GM12878 (cell line): ENCODE results near the gene OR1J4. TPM values are rescaled to one million over a fixed set of nuclear protein-coding genes. Genes with fewer than 3 reads are reported as not detected.
"Not testable (repeated sequence)": the region's sequence is repeated elsewhere in the genome, so short reads cannot be mapped to it uniquely, and the experiment has no call there.

Experiments used
- ATAC-seq: fragments of 200-7000 bp; cut with Tn5 transposase; 3 replicates; pipeline ENCODE4 v1.9.1; 2020; ENCODE audit warnings: mild to moderate bottlenecking, moderate library complexity
- BruUV-seq: library from RNA; stranded (reverse); fragments of 400-500 nt; replicated peaks from 2 replicates; lab custom pipeline; 2021; lab: Mats Ljungman, UMichigan
- CTCF ChIA-PET: fragments of 300-600 bp; sonication (Branson Sonifier 250); formaldehyde crosslinking; extraction: SDS; loops from one replicate; lab custom pipeline; 2021; ENCODE audit warnings: inconsistent platforms; lab: Yijun Ruan, JAX
- POLR2A ChIA-PET: fragments of 350-600 bp; formaldehyde crosslinking; extraction: SDS; loops from one replicate; lab custom pipeline; 2021; ENCODE audit warnings: inconsistent platforms; lab: Charles Lee
- RAD21 ChIA-PET: fragments of 300-600 bp; sonication (Branson Sonifier 250); formaldehyde crosslinking; loops from one replicate; lab custom pipeline; 2023; ENCODE audit warnings: antibody characterized with exemption; ENCODE audit not compliant: unreplicated experiment; lab: Charles Lee
- SMC1A ChIA-PET: fragments of 300-600 bp; sonication (Branson Sonifier 250); formaldehyde crosslinking; loops from one replicate; lab custom pipeline; 2023; ENCODE audit not compliant: unreplicated experiment, uncharacterized antibody; lab: Charles Lee
- DNase-seq: peaks from one replicate; pipeline ENCODE4 v3.0.0-alpha.2; 2011; ENCODE audit warnings: low read depth, low spot score
- FAIRE-seq: peaks from 3 replicates; lab custom pipeline; 2011; peaks lifted over from hg19 to GRCh38; lab: Jason Lieb, UNC
- H2AFZ ChIP-seq: 2 replicates; pipeline ENCODE4 v1.6.0; 2011; ENCODE audit warnings: low read depth, low read length, control low read depth; ENCODE audit not compliant: control insufficient read depth
- H3K27ac ChIP-seq: 2 replicates; pipeline ENCODE4 v1.5.1; 2011; ENCODE audit warnings: control low read depth; ENCODE audit not compliant: control insufficient read depth, insufficient read depth
- H3K27me3 ChIP-seq, 2 experiments: replicated peaks in 1 of 2; 2 replicates each; pipeline versions ENCODE4 v1.6.0 to v1.6.1; 2011; ENCODE audit warnings: low read length in 1 of 2; ENCODE audit not compliant: control insufficient read depth in 2 of 2, insufficient read depth in 2 of 2
- H3K36me3 ChIP-seq, 2 experiments: 2 replicates each; pipeline ENCODE4 v1.5.1; 2011; ENCODE audit warnings: low read length in 1 of 2; ENCODE audit not compliant: control insufficient read depth in 2 of 2, insufficient read depth in 2 of 2
- H3K4me1 ChIP-seq: 2 replicates; pipeline ENCODE4 v1.6.1; 2011; ENCODE audit warnings: mild to moderate bottlenecking, low read length, moderate library complexity, mixed read lengths; ENCODE audit not compliant: control insufficient read depth, insufficient read depth
- H3K4me2 ChIP-seq: 2 replicates; pipeline ENCODE4 v1.6.0; 2011; ENCODE audit warnings: control low read depth; ENCODE audit not compliant: control insufficient read depth, insufficient read depth
- H3K4me3 ChIP-seq: fragments of 200-600 bp; sonication (generic); 2 replicates; pipeline ENCODE4 v1.5.1; 2016
- H3K79me2 ChIP-seq: 2 replicates; pipeline ENCODE4 v1.6.0; 2011; ENCODE audit warnings: low read length; ENCODE audit not compliant: control insufficient read depth, insufficient read depth
- H3K9ac ChIP-seq: 2 replicates; pipeline ENCODE4 v1.8.0; 2011; ENCODE audit warnings: low read length, control low read depth, mixed read lengths; ENCODE audit not compliant: control insufficient read depth, insufficient read depth
- H3K9me3 ChIP-seq: replicated peaks from 3 replicates; pipeline ENCODE4 v1.5.1; 2011; ENCODE audit warnings: mild to moderate bottlenecking, low read length; ENCODE audit not compliant: control insufficient read depth, insufficient read depth
- H4K20me1 ChIP-seq: 2 replicates; pipeline ENCODE4 v1.6.0; 2011; ENCODE audit not compliant: control insufficient read depth, insufficient read depth
- ATF7 ChIP-seq: fragments of 450-650 bp; IDR thresholded peaks from 2 replicates; pipeline ENCODE4 v1.6.1; 2016; ENCODE audit warnings: low read depth, mild to moderate bottlenecking
- ZZZ3 ChIP-seq: IDR thresholded peaks from 2 replicates; pipeline ENCODE4 v1.6.1; 2011; ENCODE audit warnings: low read depth; ENCODE audit not compliant: control insufficient read depth, insufficient read length
- WGBS: methylation state at CpG from one replicate; pipeline ENCODE4 v1.1.6; 2016; ENCODE audit warnings: low lambda C conversion rate; ENCODE audit not compliant: insufficient replicate concordance, insufficient coverage; ENCODE audit errors: missing lambda C conversion rate; 5-methylcytosine and 5-hydroxymethylcytosine counted together
- in situ Hi-C: fragments of 300-500 bp; cut with MboI; formaldehyde crosslinking; loops from 9 replicates; pipeline ENCODE4 v1.14.3; 2018; ENCODE audit warnings: mixed read lengths
- intact Hi-C: fragments of 100-400 bp; cut with micrococcal nuclease; formaldehyde crosslinking; loops from one replicate; pipeline ENCODE4 v1.14.2; 2022; ENCODE audit not compliant: unreplicated experiment
- polyA plus RNA-seq, 11 experiments: library from polyadenylated mRNA; depleted of rRNA in 4 of 11; unstranded in 6 of 11; stranded (reverse) in 5 of 11; fragments of >200 nt; fragmentation: Nextera tagmentation in 4 of 11; fragmentation: Illumina TruSeq in 1 of 11; extraction: Ambion mirVana in 4 of 11; extraction: Trizol in 1 of 11; gene quantifications; 1 replicate in 1 of 11; 2 replicates in 10 of 11; pipeline versions ENCODE4 v1.2.1 to v1.2.3, GENCODE V29; 2011 to 2016; ENCODE audit warnings: inconsistent platforms in 2 of 11, missing spikeins in 2 of 11, low read depth in 1 of 11
- total RNA-seq, 4 experiments: library from RNA; depleted of rRNA in 3 of 4; stranded (reverse); fragments of >200 nt in 3 of 4; fragmentation: Illumina TruSeq in 1 of 4; extraction: Trizol in 1 of 4; gene quantifications; 2 replicates each; pipeline versions ENCODE4 v1.2.1 to v1.2.3, GENCODE V29; 2013 to 2021

Gene OR1J4
- total and polyA plus RNA-seq, 10 of the 15 experiments (the other 5 are each of a cell fraction or from before 2014, with no cell fraction given): 0.12 TPM; not detected in 9

DNA sequence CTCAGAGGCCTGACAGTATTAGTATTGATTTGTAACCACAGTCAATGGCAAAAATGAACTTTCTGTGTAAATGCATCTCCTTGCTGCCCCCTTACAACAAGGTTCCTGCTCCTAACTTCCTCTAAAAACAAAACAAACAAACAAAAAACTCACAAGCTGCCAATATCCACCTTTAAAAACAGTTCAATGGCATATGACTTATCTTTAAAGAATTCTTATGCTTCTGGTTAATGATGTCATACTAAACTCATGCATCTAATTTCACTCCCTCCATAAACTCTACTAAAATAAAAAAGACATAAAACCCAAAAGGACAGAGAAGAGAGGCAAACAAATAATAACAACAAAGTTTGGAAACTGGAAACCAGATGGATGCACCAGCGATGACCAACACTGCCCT, 17.2 kb downstream of the OR1J4 start:
- 0% methylated on average over 1 of the region's 1 CpG for WGBS
- RAD21 ChIA-PET: no interaction called here
- FAIRE-seq (no peak), ATAC-seq (no peak), DNase-seq (no peak)
- in situ Hi-C loops: no loop called here
- Histone ChIP-seq H3K4me1 (no peaks in the 10 kb centered on the region), H4K20me1 (no peaks in the 10 kb centered on the region), H3K79me2 (no peaks in the 10 kb centered on the region), H3K4me2 (no peak overlapping the region), H3K36me3 (no peaks in the 10 kb centered on the region), H3K27ac (no peak overlapping the region), H3K4me3 (no peak overlapping the region), H3K9ac (no peak overlapping the region), H3K27me3 (no peaks in the 10 kb centered on the region), H2AFZ (no peak overlapping the region), H3K9me3 (no peaks in the 10 kb centered on the region)
- no TSS peak for BruUV-seq
- POLR2A ChIA-PET: no interaction called here
- intact Hi-C loops: no loop called here
- TF ChIP-seq ATF7 (peak; percentile 25; the same call in 1 of the 2 replicates), ZZZ3 (no peak)
- SMC1A ChIA-PET: no interaction called here
- CTCF ChIA-PET: no interaction called here

DNA sequence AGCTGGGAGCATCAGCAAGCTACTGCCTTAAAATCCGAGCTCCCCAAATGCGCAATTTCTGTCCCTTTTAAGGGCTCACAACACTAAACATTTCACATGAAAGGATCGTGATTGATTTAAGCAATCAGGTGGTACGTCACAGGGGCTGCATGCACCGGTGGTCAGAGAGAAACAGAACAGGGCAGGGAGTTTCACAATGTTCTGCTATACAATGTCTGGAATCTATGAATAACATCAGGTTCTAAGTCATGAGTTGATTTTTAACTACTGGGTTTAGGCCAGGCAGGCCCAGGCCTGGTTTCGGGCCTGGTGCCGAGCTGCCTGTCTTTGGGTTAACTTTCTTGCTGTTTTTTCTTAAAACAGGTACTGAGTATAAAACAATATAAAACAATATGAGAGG, 18.1 kb downstream of the OR1J4 start:
- SMC1A ChIA-PET, H3K27ac ChIP-seq, H3K79me2 ChIP-seq, H3K9ac ChIP-seq, in situ Hi-C loops, POLR2A ChIA-PET, DNase-seq, H3K36me3 ChIP-seq, CTCF ChIA-PET, H3K4me1 ChIP-seq, BruUV-seq, H4K20me1 ChIP-seq, H3K9me3 ChIP-seq, FAIRE-seq, H3K4me2 ChIP-seq, ATAC-seq, H3K27me3 ChIP-seq, H2AFZ ChIP-seq, RAD21 ChIA-PET, H3K4me3 ChIP-seq, intact Hi-C loops: not testable (repeated sequence)
- 18% methylated on average over 7 of the region's 7 CpGs for WGBS
